Naive thymus-derived CD4-positive, alpha-beta T cell (primary cell): ENCODE data around the gene HOXC5. TPM values are rescaled to one million over a fixed set of nuclear protein-coding genes. Genes with fewer than 3 reads are reported as not detected.
A peak's percentile ranks its signal among the peaks of the same experiment; 100 is the strongest.

Experiments used
- ATAC-seq: fragments of 150-1000 bp; cut with Tn5 transposase; 2 replicates; pipeline ENCODE4 v1.10.0; 2021; ENCODE audit warnings: mild to moderate bottlenecking, moderate library complexity
- CTCF ChIA-PET: fragments of 350-600 bp; sonication (Branson Sonifier 250); formaldehyde crosslinking; loops from one replicate; lab custom pipeline; 2021; ENCODE audit warnings: antibody characterized with exemption; lab: Charles Lee
- POLR2A ChIA-PET: fragments of 350-600 bp; sonication (Branson Sonifier 250); formaldehyde crosslinking; loops from one replicate; lab custom pipeline; 2021; ENCODE audit warnings: antibody characterized with exemption, inconsistent platforms; lab: Charles Lee
- DNase-seq, 9 donors: peaks; one replicate each; pipeline versions ENCODE4 v3.0.0 to v3.0.0-alpha.2; 2020 to 2022; ENCODE audit warnings: mixed read lengths in 1 of 9
- H3K27ac ChIP-seq: one replicate; pipeline ENCODE4 v1.7.0; 2013; ENCODE audit warnings: mild to moderate bottlenecking, low read depth, low read length, moderate library complexity
- H3K27me3 ChIP-seq, 2 donors: one replicate each; pipeline ENCODE4 v1.7.0; 2013; ENCODE audit warnings: low read length in 2 of 2, mild to moderate bottlenecking in 2 of 2, moderate library complexity in 2 of 2; ENCODE audit not compliant: control insufficient read depth in 2 of 2, insufficient read depth in 2 of 2
- H3K36me3 ChIP-seq, 3 experiments: 1 replicate in 2 of 3; 2 replicates in 1 of 3; pipeline ENCODE4 v1.7.0; 2013; ENCODE audit warnings: low read length in 3 of 3, mild to moderate bottlenecking in 3 of 3, moderate library complexity in 1 of 3; ENCODE audit not compliant: insufficient read depth in 3 of 3, control insufficient read depth in 2 of 3
- H3K4me1 ChIP-seq, 2 donors: one replicate each; pipeline ENCODE4 v1.7.0; 2013; ENCODE audit warnings: low read length in 2 of 2, mild to moderate bottlenecking in 2 of 2, moderate library complexity in 1 of 2; ENCODE audit not compliant: control insufficient read depth in 2 of 2, insufficient read depth in 2 of 2
- H3K4me3 ChIP-seq: 2 replicates; pipeline ENCODE4 v1.7.0; 2013; ENCODE audit warnings: mild to moderate bottlenecking, low read length
- H3K9me3 ChIP-seq, 3 experiments: 1 replicate in 2 of 3; 2 replicates in 1 of 3; pipeline ENCODE4 v1.7.0; 2013; ENCODE audit warnings: low read length in 3 of 3; ENCODE audit not compliant: control insufficient read depth in 2 of 3
- H3K27ac Mint-ChIP-seq, 9 donors: one replicate each; pipeline ENCODE4 v1.8.0; 2020 to 2022; ENCODE audit warnings: mixed read lengths in 9 of 9, mild to moderate bottlenecking in 8 of 9, moderate library complexity in 5 of 9, inconsistent platforms in 2 of 9
- H3K27me3 Mint-ChIP-seq, 5 donors: one replicate each; pipeline ENCODE4 v1.8.0; 2021 to 2022; ENCODE audit warnings: mixed read lengths in 5 of 5, mild to moderate bottlenecking in 1 of 5
- H3K36me3 Mint-ChIP-seq, 5 donors: one replicate each; pipeline ENCODE4 v1.8.0; 2020 to 2022; ENCODE audit warnings: mixed read lengths in 5 of 5, mild to moderate bottlenecking in 3 of 5, inconsistent platforms in 1 of 5
- H3K4me1 Mint-ChIP-seq, 7 donors: one replicate each; pipeline ENCODE4 v1.8.0; 2020 to 2022; ENCODE audit warnings: mixed read lengths in 7 of 7, mild to moderate bottlenecking in 3 of 7, inconsistent platforms in 1 of 7
- H3K4me3 Mint-ChIP-seq, 10 donors: one replicate each; pipeline ENCODE4 v1.8.0; 2020 to 2022; ENCODE audit warnings: mild to moderate bottlenecking in 10 of 10, mixed read lengths in 10 of 10, moderate library complexity in 6 of 10, inconsistent platforms in 2 of 10
- H3K9me3 Mint-ChIP-seq, 11 donors: one replicate each; pipeline ENCODE4 v1.8.0; 2020 to 2022; ENCODE audit warnings: mixed read lengths in 11 of 11, mild to moderate bottlenecking in 4 of 11, inconsistent platforms in 1 of 11, moderate library complexity in 1 of 11
- intact Hi-C, 2 donors: fragments of 100-400 bp; cut with micrococcal nuclease; formaldehyde crosslinking; loops; one replicate each; pipeline ENCODE4 v1.15.1; 2023
- polyA plus RNA-seq, 2 donors: library from polyadenylated mRNA; unstranded; fragments of 300-500 nt; fragmentation: Illumina TruSeq; gene quantifications; one replicate each; pipeline ENCODE4 v1.2.3, GENCODE V29; 2021
- total RNA-seq, 6 experiments: library from RNA in 5 of 6; stranded (reverse) in 5 of 6; gene quantifications; 1 replicate in 5 of 6; 2 replicates in 1 of 6; pipeline ENCODE4 v1.2.3 and lab custom pipeline; 2021 to 2026

The HOXC5 gene
- total and polyA plus RNA-seq, 7 experiments from 2014 or later = not detected

- Histone ChIP-seq H3K27ac (no peak overlapping the region), H3K36me3 (no peaks in the 10 kb centered on the region), H3K9me3 (no peaks in the 10 kb centered on the region), H3K4me1 (peaks cover 6 to 23% of the 10 kb centered on the region in 2 donors), H3K27me3 (peaks cover 25 to 67% of the 10 kb centered on the region in 2 donors), H3K4me3 (no peak overlapping the region)
- peaks cover 0 to 1% (median 0%) of the 10 kb centered on the region in 11 donors for H3K9me3 Mint-ChIP-seq
- ChIA-PET POLR2A (interaction anchor here (0.6 to 0.7 kb wide), 3 partner anchors 10 to 1905 kb away, joined by 3 read pairs; no protein-coding TSS in a partner anchor), CTCF (interaction anchor here (0.7 to 7.0 kb wide), 3 partner anchors 182 to 247 kb away, joined by 4 to 71 read pairs (median 55); partner anchors contain the start of gene SMUG1)
- peaks cover 16 to 53% (median 28%) of the 10 kb centered on the region in 7 donors for H3K4me1 Mint-ChIP-seq
- peak overlapping the region in 3 of 9 donors; percentile 38 to 69 (median 55) for H3K27ac Mint-ChIP-seq
- intact Hi-C loops = loop anchor here (2.0 to 10.0 kb wide), 3 partner anchors 17 to 365 kb away; no protein-coding TSS in a partner anchor
- ATAC-seq (peak; percentile 31), DNase-seq (peak in 2 of 9 donors; percentile 33 to 43)
- peaks cover 87 to 97% (median 90%) of the 10 kb centered on the region in 5 donors for H3K27me3 Mint-ChIP-seq
- no peaks in the 10 kb centered on the region for H3K36me3 Mint-ChIP-seq
- peak overlapping the region; percentile 55 to 84 (median 76) for H3K4me3 Mint-ChIP-seq
These were observed 23.4 kb upstream of the HOXC5 start for GRCh38 chr12:54009171-54010052.

GRCh38 chr12:54010053-54010971, 22.5 kb upstream of the HOXC5 start:
- Mint-ChIP-seq H3K4me3 (peak overlapping the region in 5 of 10 donors; percentile 51 to 81 (median 76)), H3K36me3 (no peaks in the 10 kb centered on the region)
- POLR2A ChIA-PET = interaction anchor here (0.7 to 0.9 kb wide), 2 partner anchors 24 to 196 kb away, joined by 3 read pairs; no protein-coding TSS in a partner anchor

GRCh38 chr12:54010972-54011664, 21.7 kb upstream of the HOXC5 start:
- peaks cover 13 to 19% of the 10 kb centered on the region in 2 donors for H3K4me1 ChIP-seq
- CTCF ChIA-PET = interaction anchor here (1.3 kb wide), 2 partner anchors 20 to 191 kb away, joined by 3 to 5 read pairs; no protein-coding TSS in a partner anchor
- no peaks in the 10 kb centered on the region for H3K36me3 ChIP-seq
- no peak overlapping the region for H3K27ac Mint-ChIP-seq
- no peak overlapping the region for H3K27ac ChIP-seq
- peaks cover 18 to 55% (median 32%) of the 10 kb centered on the region in 7 donors for H3K4me1 Mint-ChIP-seq
- DNase-seq = no peak
- H3K4me3 ChIP-seq = no peak overlapping the region
- H3K36me3 Mint-ChIP-seq = no peaks in the 10 kb centered on the region
- H3K4me3 Mint-ChIP-seq = peak overlapping the region in 3 of 10 donors; percentile 23 to 48 (median 25)
- H3K9me3 ChIP-seq = no peaks in the 10 kb centered on the region
- peaks cover 89 to 97% (median 94%) of the 10 kb centered on the region in 5 donors for H3K27me3 Mint-ChIP-seq
- peaks cover 0 to 1% (median 0%) of the 10 kb centered on the region in 11 donors for H3K9me3 Mint-ChIP-seq
- ATAC-seq = no peak
- intact Hi-C loops = no loop called here
- POLR2A ChIA-PET = interaction anchor here (0.7 to 0.9 kb wide), 2 partner anchors 25 to 195 kb away, joined by 3 read pairs; no protein-coding TSS in a partner anchor
- H3K27me3 ChIP-seq = peaks cover 30 to 72% of the 10 kb centered on the region in 2 donors

More at GRCh38 chr12:54010053-54010971, 22.5 kb upstream of the HOXC5 start:
- Mint-ChIP-seq H3K27me3 (peaks cover 89 to 97% (median 94%) of the 10 kb centered on the region in 5 donors), H3K4me1 (peaks cover 21 to 60% (median 34%) of the 10 kb centered on the region in 7 donors), H3K9me3 (peaks cover 0 to 1% (median 0%) of the 10 kb centered on the region in 11 donors), H3K27ac (peak overlapping the region in 1 of 9 donors; percentile 52)
- H3K27me3 ChIP-seq = peaks cover 28 to 71% of the 10 kb centered on the region in 2 donors
- no peak overlapping the region for H3K4me3 ChIP-seq
- H3K9me3 ChIP-seq = no peaks in the 10 kb centered on the region
- CTCF ChIA-PET = interaction anchor here (1.3 to 7.0 kb wide), 3 partner anchors 21 to 192 kb away, joined by 3 to 55 read pairs (median 5); partner anchors contain the start of gene SMUG1
- no peaks in the 10 kb centered on the region for H3K36me3 ChIP-seq
- H3K27ac ChIP-seq = no peak overlapping the region
- DNase-seq (no peak), ATAC-seq (no peak)
- intact Hi-C loops = no loop called here
- H3K4me1 ChIP-seq = peaks cover 13 to 23% of the 10 kb centered on the region in 2 donors

- H3K27me3 ChIP-seq = peaks cover 31 to 72% of the 10 kb centered on the region in 2 donors
- H3K4me3 ChIP-seq = no peak overlapping the region
- Mint-ChIP-seq H3K27ac (no peak overlapping the region), H3K4me3 (peak overlapping the region in 2 of 10 donors; percentile 25 to 48), H3K27me3 (peaks cover 83 to 97% (median 88%) of the 10 kb centered on the region in 5 donors), H3K36me3 (no peaks in the 10 kb centered on the region), H3K9me3 (peaks cover 0 to 1% (median 0%) of the 10 kb centered on the region in 11 donors), H3K4me1 (peaks cover 13 to 51% (median 27%) of the 10 kb centered on the region in 7 donors)
- H3K9me3 ChIP-seq = no peaks in the 10 kb centered on the region
- intact Hi-C loops = no loop called here
- H3K4me1 ChIP-seq = peaks cover 13% of the 10 kb centered on the region in 2 donors
- ChIA-PET POLR2A (interaction anchor here (0.8 kb wide), 1 partner anchor 212 kb away, joined by 3 read pairs; no protein-coding TSS in a partner anchor), CTCF (interaction anchor here (1.1 kb wide), 1 partner anchor 204 kb away, joined by 3 read pairs; no protein-coding TSS in a partner anchor)
- no peak for ATAC-seq
- no peak overlapping the region for H3K27ac ChIP-seq
- DNase-seq = no peak
- H3K36me3 ChIP-seq = no peaks in the 10 kb centered on the region
These were observed 21.0 kb upstream of the HOXC5 start for GRCh38 chr12:54011665-54012532.
